Astrocyte of the cerebellum (primary cell): ENCODE measurements around the gene GHR.

Experiments used
- DNase-seq: peaks from one replicate; pipeline ENCODE4 v3.0.0-alpha.2; 2011; ENCODE audit warnings: low read depth
- H3K4me3 ChIP-seq: 2 replicates; pipeline ENCODE4 v1.5.1; 2011; ENCODE audit warnings: mild to moderate bottlenecking, low read depth, low read length, moderate library complexity
- CTCF ChIP-seq: IDR thresholded peaks from 2 replicates; pipeline ENCODE4 v1.5.1; 2012; ENCODE audit warnings: low read length, low read depth, moderate library complexity, mild to moderate bottlenecking; ENCODE audit errors: missing control alignments
- in situ Hi-C: cut with HindIII; loops from 2 replicates; pipeline ENCODE4 v1.10.0; 2017; ENCODE audit warnings: low sequenced_read_pairs

GHR gene

GRCh38 chr5:42547894-42548293 lies 124.7 kb downstream of the GHR start:
- DNase-seq: no peak

GRCh38 chr5:42552597-42552996 lies 129.4 kb downstream of the GHR start:
- no peak overlapping the region for H3K4me3 ChIP-seq
- no peak for TF ChIP-seq CTCF
- in situ Hi-C loops: no loop called here
- DNase-seq: no peak

More at GRCh38 chr5:42547894-42548293, 124.7 kb downstream of the GHR start:
- no peak for TF ChIP-seq CTCF
- H3K4me3 ChIP-seq: no peak overlapping the region
- in situ Hi-C loops: no loop called here

GRCh38 chr5:42553461-42553860 lies 130.2 kb downstream of the GHR start:
- no peak for DNase-seq
- in situ Hi-C loops: no loop called here
- H3K4me3 ChIP-seq: no peak overlapping the region
- TF ChIP-seq CTCF: no peak

DNA sequence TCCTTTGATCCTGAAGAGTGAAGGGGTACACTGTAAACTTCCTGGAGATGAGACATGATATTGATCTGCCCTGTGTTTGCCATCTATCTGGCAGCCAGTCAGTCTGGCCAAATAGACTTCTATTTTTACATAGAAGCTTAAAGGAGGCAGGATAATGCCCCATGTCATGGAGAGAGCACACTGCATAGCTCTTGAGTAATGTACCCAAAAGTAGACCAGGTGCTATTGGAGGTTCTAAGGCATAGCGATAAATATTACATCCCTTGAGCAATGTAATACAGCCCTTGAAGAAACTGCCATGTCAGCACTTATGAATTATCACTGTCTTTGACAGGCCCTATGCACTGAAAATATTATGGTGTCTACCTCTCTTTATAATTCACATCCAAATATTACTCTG lies 131.8 kb downstream of the GHR start:
- H3K4me3 ChIP-seq: no peak overlapping the region
- DNase-seq: no peak
- in situ Hi-C loops: no loop called here
- no peak for TF ChIP-seq CTCF

- in situ Hi-C loops: no loop called here
- no peak overlapping the region for H3K4me3 ChIP-seq
- DNase-seq: no peak
- no peak for TF ChIP-seq CTCF
Observed at GRCh38 chr5:42555797-42556196, 132.6 kb downstream of the GHR start.

DNA sequence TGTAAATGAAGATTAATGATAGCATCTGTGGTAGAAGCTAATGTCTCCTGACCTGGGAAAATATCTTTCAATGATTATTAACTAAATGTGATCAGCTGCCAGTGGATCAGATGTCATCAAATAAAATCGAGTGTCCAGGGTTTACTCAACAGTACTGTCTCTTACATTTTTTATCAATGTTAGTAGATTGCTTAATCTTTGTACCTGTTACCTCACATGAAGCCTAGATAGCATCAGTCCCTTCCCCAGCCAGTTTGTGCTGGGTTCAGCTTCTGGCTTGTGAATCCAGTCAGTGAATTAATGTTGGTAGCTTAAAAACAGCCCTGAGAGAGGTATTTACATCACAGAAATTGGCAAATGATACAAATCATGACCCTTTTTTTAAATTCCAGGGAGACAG lies 134.4 kb downstream of the GHR start:
- no peak for DNase-seq
- in situ Hi-C loops: no loop called here
- no peak overlapping the region for H3K4me3 ChIP-seq
- TF ChIP-seq CTCF: no peak

DNA sequence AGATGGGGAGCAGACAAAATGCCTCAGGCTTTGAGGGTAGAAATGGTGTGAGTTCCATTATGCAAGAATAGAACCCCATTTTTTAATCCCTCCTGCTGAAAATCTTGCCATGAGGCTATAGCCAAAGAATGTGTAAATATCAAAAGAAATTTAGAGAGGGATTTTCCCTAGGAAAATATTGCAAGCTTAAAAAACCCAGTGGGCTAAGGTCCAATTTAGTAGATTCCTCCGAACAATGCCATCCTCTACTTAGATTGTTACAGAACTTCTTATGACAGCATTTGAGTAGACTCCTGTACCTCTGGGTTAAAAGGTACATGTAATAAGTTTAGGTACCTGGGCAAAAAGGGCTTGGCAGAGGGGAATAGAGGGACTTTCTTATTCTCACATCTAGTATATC lies 138.4 kb downstream of the GHR start:
- DNase-seq: no peak
- in situ Hi-C loops: no loop called here
- no peak for TF ChIP-seq CTCF
- H3K4me3 ChIP-seq: no peak overlapping the region
